Esophagus squamous epithelium (tissue), 4 donors: Measurements from ENCODE around the gene ODAD4.
A peak's percentile ranks its signal among the peaks of the same experiment; 100 is the strongest.

Source experiments
- POLR2A ChIP-seq, 4 donors: fragments of 450-650 bp; IDR thresholded peaks; one replicate each; pipeline ENCODE4 v1.6.1; 2017; ENCODE audit warnings: antibody characterized with exemption in 4 of 4, mild to moderate bottlenecking in 4 of 4, moderate library complexity in 3 of 4
- TF ChIP-seq, protein P1 (sequence below), 6 experiments: fragments of 450-650 bp in 4 of 6; fragments of 200-600 bp in 2 of 6; sonication (generic) in 2 of 6; IDR thresholded peaks; one replicate each; pipeline ENCODE4 v1.5.1; 2016 to 2019; ENCODE audit warnings: antibody characterized with exemption in 6 of 6, mild to moderate bottlenecking in 4 of 6, moderate library complexity in 4 of 6

- TF ChIP-seq, protein P1, sequence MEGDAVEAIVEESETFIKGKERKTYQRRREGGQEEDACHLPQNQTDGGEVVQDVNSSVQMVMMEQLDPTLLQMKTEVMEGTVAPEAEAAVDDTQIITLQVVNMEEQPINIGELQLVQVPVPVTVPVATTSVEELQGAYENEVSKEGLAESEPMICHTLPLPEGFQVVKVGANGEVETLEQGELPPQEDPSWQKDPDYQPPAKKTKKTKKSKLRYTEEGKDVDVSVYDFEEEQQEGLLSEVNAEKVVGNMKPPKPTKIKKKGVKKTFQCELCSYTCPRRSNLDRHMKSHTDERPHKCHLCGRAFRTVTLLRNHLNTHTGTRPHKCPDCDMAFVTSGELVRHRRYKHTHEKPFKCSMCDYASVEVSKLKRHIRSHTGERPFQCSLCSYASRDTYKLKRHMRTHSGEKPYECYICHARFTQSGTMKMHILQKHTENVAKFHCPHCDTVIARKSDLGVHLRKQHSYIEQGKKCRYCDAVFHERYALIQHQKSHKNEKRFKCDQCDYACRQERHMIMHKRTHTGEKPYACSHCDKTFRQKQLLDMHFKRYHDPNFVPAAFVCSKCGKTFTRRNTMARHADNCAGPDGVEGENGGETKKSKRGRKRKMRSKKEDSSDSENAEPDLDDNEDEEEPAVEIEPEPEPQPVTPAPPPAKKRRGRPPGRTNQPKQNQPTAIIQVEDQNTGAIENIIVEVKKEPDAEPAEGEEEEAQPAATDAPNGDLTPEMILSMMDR (IDR thresholded peaks at IDR 0.05) = peak in 2 of 6 experiments; percentile 2 to 3
- TF ChIP-seq POLR2A (IDR thresholded peaks at IDR 0.05) = peak in 3 of 4 donors; percentile 34 to 84 (median 76)
Measured at GRCh38 chr17:41918314-41919164, 11.9 kb upstream of the ODAD4 start, which contains the start of gene ACLY.
